ENCODE results near the gene NCLN.
"Not testable (repeated sequence)": the region's sequence is repeated elsewhere in the genome, so short reads cannot be mapped to it uniquely, and the experiment has no call there.

Gene NCLN

DNA sequence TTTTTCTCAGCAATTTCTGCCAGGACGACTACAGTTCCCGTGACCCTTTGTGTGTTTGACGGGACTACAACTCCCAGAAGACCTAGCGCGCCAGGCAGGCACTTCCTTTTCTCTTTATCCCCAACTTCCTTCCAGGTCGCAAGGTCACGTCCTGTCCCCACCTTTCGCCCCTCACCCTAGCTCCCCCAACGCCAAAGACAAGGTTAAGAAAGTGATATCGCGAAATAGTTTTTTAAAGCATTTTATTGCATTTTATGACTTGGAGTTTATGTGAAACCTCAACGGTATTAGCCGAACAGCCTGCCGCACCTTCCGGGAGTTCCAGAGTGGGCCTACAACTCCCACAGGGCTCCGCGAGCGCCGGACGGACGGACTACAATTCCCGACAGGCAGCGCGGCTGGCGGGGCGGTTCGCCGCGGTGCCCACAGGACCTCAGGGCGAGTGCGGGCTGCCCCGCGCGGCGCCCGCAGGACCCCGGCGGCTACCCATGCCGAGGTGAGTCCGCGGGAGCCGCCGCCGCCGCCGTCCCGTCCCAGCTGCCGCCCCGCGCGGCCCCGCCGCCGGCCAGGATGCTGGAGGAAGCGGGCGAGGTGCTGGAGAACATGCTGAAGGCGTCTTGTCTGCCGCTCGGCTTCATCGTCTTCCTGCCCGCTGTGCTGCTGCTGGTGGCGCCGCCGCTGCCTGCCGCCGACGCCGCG lies at the start of gene NCLN:
NCLN (plus strand) TSS at position 470 of the 699 bp plus-strand sequence; CDS start at position 571, 101 bp downstream.
- DNase-seq (ENCODE audit: low read depth), result peak; percentile 90

GRCh38 chr19:3135961-3136683 lies 49.6 kb upstream of the NCLN start, which contains the start of gene GNA15:
Gene GNA15, plus strand, starts transcription at chr19:3136033. Its CDS starts 418 bp downstream, at chr19:3136451.
- DNase-seq (ENCODE audit: low read depth), result no peak

DNA sequence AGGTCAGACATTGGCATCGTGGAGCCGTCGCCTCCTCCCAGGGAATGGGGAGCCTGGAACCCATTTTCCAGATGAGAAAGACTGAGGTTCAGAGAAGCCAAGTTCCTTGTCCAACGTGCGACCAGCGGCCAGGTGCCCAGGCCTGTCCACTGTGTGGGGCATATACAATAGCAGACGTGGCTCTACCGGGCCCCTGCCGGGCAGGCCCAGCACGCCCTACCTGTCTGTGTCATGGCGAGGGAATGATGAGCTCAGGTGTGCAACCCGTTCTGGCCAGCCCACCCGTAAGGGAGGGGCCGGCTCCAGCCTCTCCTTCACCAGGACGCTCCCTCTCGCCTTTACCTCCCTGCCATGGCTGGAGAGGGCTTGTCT lies 49.1 kb upstream of the NCLN start:
- no peak for DNase-seq (ENCODE audit: low read depth)

DNA sequence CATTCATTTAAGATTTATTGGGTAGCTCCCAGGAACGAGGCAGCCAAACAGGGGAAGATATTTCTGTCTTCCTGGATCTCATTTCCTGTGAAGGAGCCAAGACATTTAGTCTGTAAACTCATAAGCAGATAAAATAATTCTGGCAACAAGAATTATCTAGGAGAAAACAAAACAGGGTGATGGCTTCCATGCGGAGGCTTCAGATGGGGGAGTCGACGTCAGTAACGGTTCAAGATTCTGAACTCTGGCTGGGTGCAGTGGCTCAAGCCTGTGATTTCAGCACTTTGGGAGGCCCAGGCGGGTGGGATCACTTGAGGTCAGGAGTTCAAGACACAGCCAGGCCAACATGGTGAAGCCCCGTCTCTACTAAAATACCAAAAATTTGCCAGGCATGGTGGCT lies 48.6 kb upstream of the NCLN start:
- no peak for DNase-seq (ENCODE audit: low read depth)

DNA sequence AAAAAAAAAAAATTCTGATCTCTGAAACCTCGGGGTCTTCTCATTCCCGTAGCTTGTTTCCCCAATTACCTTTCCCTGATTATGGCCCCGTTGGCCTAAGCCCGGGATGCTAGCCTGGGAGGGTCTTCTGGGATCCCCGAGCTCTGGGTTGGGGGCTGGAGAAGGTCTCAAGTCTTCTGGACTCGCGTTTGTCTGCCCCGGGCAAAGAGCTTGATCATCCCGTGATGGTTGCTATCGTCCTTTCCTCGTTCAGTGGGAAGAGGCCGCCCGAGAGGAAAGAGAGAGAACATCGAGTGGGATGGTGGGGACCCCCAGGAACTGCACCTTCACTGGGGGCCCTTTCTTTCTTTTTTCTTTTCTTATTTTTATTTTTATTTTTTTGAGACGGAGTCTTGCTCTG lies 47.5 kb upstream of the NCLN start:
- no peak for DNase-seq (ENCODE audit: low read depth)

- DNase-seq (ENCODE audit: low read depth), result no peak
Observed at GRCh38 chr19:3140667-3141038, 45.1 kb upstream of the NCLN start.

DNA sequence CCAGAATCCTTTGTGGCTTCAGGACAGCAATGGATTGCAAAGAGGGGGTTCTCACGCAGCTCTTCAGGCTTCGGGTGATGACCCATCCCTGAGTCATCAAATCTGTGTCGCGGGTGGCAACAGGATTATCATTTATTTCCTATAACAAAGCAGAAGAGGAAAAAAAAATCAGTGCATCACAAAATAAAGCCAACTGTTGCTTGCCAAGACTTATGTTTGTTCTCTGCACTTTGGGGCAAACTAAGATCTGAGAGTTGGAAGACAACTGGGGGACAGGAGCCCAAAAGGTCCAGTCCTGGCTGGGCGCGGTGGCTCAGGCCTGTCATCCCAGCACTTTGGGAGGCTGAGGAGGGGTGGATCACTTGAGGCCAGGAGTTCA lies 43.4 kb upstream of the NCLN start:
- no peak for DNase-seq (ENCODE audit: low read depth)

DNA sequence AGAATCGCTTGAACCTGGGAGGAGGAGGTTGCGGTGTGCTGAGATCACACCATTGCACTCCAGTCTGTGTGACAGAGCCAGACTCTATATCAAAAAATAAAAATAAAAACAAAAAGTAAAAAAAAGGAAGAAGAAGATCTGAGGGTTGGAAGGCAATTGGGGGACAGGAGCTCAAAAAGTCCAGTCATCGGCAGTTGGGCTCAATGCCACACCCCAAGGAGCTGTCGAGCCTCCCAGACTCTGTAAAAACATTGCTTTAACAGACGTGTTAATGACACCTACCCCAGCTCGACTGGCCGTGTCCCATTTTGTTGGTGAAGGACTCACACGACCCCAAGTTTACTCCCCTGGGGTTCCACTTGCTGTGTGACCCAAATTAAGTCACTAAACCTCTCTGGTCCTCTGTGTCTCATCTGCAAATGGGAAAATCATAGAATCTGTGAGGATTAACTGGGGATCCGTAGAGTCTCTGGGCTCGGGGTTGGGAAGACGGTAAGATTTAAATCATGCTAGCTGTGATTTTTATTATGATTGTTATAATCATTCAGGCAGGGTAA lies 42.9 kb upstream of the NCLN start:
- DNase-seq (ENCODE audit: low read depth), result no peak

DNA sequence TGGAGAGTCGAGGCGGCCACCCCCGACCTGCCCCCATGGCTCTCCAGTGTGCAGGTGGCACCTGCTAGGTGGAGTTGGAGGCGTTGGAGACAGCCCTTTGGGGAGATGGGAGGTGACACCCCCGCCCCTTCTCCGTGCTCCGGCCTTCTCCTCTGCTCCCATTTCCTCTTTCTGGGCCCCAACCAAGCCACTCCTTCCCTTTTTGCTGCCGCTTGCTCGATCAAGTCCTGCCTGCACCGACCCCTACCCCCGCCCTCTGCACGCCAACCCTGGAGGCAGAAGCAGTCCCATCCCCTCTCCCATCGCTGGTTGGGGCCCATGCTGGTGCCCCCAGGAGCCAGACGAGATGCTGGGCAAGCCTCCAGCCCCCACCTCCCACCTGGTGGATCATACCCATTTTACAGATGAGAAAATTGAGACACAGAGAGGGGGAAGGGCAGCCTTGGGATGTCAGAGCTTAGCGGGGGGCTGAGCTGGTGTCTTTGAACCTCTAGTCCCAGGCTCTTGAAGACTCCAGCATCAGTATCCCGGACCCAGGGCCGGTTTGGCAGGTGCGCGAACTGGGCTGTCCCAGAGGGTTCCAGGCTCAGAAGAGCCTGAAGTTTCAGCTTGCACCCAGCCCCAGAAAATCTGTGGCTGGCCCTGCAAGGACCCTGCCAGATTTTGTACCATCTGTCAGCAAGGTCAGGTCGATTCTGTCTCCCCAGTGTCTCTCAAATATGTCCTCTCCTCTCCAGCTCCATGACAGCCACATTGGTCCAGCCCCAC lies 39.6 kb upstream of the NCLN start:
- no peak for DNase-seq (ENCODE audit: low read depth)

DNA sequence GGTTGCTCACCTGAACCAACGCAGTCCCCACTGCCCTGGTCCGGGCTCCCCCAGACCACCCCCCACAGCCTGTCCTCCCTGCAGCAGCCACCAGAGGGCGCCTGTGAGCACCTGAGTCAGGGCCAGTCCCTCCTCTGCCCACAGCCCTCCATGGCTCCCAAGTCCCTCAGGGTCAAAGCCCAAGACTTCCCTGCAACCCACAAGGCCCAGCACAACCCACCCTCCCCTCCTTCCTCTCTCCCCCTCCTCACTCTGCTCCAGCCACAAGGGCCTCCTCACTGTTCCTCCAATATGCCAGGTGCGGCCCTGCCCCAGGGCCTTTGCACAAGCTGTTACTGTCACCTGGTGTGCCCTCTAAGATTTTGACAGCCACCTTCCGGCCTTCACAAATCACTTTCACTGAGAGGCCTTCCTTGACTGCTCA lies 39.0 kb upstream of the NCLN start:
- peak; percentile 57 for DNase-seq (ENCODE audit: low read depth)

DNA sequence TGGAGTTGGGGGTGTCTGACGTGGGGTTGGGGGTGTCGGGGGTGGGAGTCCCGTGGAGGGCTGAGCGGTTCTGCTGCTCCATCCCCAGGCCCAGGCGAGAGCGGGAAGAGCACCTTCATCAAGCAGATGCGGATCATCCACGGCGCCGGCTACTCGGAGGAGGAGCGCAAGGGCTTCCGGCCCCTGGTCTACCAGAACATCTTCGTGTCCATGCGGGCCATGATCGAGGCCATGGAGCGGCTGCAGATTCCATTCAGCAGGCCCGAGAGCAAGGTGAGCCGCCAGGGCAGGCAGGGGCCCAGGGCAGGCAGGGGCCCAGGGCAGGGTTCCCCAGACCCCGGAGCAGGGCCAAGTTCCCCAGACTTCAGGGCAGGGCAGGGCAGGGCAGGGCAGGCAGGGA lies 37.2 kb upstream of the NCLN start:
- DNase-seq (ENCODE audit: low read depth), result no peak

DNA sequence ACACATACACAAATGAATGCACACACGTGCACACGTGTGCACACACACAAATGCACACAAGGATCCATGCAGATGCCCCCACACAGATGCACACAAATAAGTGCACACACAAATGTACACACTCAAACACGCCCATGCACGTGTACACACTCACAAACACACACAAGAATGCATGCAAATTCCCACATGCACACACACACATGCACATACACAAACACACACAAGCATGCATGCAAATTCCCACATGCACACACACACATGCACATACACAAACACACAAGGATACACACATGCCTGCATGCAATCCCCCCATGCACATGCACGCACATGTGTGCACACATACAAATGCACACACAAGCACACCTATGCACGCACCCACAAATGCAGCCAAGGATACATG lies 36.6 kb upstream of the NCLN start:
- DNase-seq (ENCODE audit: low read depth), result no peak

DNA sequence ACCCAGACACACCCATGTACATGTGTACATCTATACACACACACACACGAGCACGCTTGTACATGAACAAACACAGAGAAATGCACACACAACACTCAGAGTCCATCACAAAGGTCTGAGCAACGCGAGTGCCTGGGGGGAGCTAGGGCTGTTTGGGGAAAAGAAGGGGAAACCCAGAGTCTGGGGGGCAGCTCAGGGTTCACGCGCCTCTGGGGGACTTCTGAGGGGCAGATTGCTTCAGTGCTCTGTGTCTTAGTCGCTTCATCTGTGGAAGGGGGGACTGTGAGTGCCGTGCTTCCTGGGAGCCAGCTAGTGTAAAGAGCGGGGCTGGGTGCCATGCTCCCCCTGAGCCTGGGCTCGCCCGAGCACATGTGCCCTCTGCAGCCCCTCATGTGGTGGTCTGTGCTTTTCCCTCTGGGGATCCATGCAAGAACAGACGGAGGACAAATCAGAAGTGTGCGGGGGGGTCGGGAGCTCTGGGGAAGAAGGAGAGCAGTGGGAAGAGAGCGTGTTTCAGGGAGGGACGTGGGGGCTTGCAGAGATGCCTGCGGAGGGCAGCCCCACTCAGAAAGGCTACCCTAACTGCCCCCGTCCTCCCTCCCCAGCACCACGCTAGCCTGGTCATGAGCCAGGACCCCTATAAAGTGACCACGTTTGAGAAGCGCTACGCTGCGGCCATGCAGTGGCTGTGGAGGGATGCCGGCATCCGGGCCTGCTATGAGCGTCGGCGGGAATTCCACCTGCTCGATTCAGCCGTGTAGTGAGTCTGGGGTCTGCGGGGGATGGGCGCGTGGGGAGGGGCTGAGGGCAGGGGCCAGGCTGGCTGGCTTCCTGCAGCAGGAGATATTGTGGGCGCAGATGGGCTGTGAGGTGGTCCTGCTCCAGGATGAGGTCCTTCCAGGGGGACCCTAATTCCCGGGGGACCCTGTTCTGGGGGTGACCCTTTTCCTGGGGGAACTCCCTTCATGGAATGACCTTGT lies 35.9 kb upstream of the NCLN start:
- no peak for DNase-seq (ENCODE audit: low read depth)

DNA sequence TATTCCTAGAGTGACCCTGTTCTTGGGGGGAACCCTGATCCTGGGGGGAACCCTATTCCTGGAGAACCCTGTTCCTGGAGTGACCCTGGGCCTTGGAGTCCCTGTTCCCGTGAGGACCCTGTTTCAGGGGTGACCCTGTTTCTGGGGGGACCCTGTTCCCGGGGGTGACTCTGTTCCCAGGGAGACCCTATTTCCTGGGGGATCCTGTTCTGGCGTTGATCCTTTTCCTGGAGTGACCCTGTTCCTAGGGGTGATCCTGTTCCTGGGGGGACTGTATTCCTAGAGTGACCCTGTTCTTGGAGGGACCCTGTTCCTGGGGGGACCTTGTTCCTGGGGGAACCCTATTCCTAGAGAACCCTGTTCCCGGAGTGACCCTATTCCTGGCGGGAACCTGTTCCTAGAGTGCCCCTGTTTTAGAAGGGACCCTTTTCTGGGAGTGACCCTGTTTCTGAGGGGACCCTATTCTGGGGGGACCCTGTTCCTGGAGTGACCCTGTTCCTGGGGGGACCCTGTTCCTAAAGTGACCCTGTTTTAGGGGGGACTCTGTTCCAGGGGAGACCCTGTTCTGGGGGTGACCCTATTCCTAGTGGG lies 34.9 kb upstream of the NCLN start:
- DNase-seq (ENCODE audit: low read depth), result no peak

DNA sequence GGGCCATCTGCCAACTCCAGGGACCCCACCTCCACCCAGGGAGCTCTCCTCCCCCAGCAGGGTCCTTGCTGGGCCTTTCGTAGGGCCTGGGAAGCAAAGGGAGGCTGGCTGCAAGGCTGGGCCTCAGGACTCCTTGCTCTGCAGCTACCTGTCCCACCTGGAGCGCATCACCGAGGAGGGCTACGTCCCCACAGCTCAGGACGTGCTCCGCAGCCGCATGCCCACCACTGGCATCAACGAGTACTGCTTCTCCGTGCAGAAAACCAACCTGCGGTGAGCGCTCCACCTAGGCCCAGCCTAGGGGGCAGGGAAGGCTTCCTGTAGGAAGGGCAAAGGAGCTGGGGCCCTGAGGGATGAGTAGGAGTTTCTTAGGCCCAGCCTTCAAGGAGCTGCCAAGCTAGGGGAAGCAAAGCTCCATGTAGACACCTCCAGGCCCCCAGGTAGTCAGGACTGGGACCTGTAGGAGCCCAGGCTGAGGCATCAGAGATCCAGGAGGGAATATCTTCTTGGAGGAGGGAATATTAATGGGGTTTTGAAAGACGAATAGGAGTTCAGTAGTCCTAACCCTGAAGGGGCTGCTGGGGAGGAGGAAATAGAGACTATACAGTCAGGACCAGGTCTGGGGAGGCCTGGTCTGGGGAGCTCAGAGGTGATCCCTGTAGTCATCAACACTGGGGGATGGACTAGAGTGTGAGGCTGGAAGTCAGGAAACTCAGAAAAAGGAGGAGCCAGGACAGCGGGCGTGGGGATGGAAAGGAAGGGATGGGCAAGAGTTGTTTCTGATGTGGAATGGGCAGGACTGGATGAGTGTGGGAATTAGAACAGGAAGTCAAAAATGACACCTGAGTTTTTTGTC lies 33.9 kb upstream of the NCLN start:
- DNase-seq (ENCODE audit: low read depth), result no peak

GRCh38 chr19:3152419-3152780 lies 33.3 kb upstream of the NCLN start:
- no peak for DNase-seq (ENCODE audit: low read depth)

DNA sequence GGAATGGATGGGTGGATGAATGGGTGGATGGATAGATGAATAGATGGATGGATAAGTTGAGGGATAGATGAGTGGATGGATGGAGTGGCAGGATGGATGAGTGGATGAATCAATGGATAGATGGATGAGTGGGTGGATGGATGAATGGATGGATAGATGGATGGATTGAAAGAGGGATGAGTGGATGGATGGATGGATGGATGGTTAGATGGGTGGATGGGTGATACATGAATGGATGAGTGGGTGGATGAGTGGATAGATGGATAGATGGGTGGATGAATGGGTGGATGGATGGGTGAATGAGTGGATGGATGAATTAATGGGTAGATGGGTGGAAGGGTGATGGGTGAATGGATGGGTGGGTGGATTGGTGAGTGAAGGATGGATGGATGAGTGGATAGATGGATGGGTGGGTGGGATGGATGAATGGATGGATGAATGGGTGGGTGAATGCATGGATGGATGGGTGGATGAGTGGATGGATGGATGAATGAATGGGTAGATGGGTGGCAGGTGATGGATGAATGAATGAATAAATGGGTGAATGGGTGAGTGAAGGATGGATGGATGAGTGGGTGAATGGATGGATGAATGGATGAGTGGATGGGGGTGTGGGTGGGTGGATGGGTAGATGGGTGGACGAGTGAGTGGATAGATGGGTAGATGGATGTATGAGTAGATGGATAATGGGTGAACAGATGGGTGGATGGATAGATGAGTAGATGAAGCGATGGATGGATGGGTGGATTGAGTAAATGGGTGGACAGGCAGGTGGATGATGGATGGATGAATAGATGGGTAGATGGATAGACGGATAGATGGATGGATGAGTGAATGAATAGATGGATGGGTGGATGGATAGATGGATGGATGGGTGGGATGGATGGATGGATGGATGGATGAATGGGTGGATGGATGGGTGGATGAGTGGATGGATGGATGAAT lies 32.2 kb upstream of the NCLN start:
- DNase-seq (ENCODE audit: low read depth), result no peak

DNA sequence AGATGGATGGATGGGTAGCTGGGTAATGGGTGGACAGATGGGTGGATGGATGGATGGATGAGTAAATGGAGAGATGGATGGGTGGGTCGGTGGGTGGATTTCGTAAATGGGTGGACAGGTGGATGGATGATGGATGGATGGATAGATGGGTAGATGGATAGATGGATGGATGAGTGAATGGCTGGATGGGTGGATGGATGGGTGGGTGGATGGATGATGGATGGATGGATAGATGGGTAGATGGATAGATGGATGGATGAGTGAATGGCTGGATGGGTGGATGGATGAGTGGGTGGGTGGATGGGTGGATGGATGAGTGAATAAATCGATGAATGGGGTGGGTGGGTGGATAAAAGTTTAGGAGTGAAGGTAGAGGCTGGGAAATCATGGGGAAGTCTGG lies 31.3 kb upstream of the NCLN start:
- DNase-seq (ENCODE audit: low read depth), result not testable (repeated sequence)

Data from stimulated activated CD8-positive, alpha-beta memory T cell treated with anti-CD3 and anti-CD28 coated beads, Interleukin-4, amount 100 ng/mL, for 24 hours (primary cell).